ENCODE results near the gene TRPV6.

The TRPV6 gene

DNA sequence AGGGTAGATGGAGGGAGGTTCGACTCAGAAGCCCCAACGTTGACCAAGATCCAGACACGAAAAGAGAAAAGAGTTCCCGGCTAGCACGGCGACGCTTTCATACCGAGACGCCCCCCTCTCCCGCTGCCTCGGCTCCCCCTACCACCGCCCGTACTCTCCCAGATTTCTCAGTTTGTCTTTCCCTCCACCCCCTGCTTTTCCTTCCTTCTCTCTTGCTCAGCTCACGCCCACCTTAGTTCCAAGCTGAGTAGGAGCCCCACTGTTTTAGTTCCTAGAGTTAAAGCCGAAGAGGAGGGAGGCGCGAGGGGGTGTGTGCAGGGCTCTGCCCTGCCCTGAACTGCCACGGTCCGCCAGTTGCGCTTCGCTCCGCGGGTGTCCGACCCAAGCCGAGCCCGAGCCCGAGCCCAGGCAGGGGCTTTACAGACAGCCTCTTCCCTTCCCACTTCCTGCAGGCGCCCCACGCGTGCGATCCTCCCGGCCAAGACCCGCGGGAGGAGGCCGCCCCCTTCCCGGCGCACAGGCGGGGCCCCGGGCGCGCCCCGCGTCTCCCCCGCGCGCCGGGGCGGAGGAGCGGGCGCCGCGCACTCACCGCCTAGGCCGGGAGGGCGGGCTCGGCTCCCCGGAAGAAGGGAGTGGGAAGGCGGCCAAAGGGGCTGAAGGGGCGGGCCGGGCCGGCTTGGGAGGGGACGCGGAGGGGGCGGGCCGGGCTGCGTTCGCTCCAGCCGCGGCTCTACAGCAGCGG, 31.0 kb downstream of the TRPV6 start, which contains the start of gene EPHB6:
EPHB6 (plus strand) TSS at position 705 of the 742 bp plus-strand sequence. CDS start 8,152 bp downstream, outside the sequence.
- H3K4me1 ChIP-seq (ENCODE audit: low read depth, poor library complexity, severe bottlenecking): peaks cover 10% of the 10 kb centered on the region
- no peaks in the 10 kb centered on the region for H3K27me3 ChIP-seq (ENCODE audit: insufficient read depth, low read depth)
- H3K27ac ChIP-seq: no peak within 1 kb of the TSS
- TF ChIP-seq, protein P1, sequence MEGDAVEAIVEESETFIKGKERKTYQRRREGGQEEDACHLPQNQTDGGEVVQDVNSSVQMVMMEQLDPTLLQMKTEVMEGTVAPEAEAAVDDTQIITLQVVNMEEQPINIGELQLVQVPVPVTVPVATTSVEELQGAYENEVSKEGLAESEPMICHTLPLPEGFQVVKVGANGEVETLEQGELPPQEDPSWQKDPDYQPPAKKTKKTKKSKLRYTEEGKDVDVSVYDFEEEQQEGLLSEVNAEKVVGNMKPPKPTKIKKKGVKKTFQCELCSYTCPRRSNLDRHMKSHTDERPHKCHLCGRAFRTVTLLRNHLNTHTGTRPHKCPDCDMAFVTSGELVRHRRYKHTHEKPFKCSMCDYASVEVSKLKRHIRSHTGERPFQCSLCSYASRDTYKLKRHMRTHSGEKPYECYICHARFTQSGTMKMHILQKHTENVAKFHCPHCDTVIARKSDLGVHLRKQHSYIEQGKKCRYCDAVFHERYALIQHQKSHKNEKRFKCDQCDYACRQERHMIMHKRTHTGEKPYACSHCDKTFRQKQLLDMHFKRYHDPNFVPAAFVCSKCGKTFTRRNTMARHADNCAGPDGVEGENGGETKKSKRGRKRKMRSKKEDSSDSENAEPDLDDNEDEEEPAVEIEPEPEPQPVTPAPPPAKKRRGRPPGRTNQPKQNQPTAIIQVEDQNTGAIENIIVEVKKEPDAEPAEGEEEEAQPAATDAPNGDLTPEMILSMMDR (conservative IDR thresholded peaks at IDR 0.05; ENCODE audit: low read depth, low read length): no peak
- H3K79me2 ChIP-seq (ENCODE audit: insufficient read depth, low read depth): no peaks in the 10 kb centered on the region
- peak within 1 kb of the TSS; percentile 83 for H3K4me3 ChIP-seq (IDR thresholded peaks at IDR 0.05; ENCODE audit: insufficient read depth, low read depth, low read length)
- no peaks in the 10 kb centered on the region for H4K20me1 ChIP-seq (ENCODE audit: insufficient read depth)
- H3K4me2 ChIP-seq: peak within 1 kb of the TSS; percentile 90
- H2AFZ ChIP-seq (ENCODE audit: low read depth): peak within 1 kb of the TSS; percentile 98
- H3K9ac ChIP-seq: peak within 1 kb of the TSS; percentile 41
- H3K36me3 ChIP-seq (ENCODE audit: insufficient read depth): no peaks in the 10 kb centered on the region

DNA sequence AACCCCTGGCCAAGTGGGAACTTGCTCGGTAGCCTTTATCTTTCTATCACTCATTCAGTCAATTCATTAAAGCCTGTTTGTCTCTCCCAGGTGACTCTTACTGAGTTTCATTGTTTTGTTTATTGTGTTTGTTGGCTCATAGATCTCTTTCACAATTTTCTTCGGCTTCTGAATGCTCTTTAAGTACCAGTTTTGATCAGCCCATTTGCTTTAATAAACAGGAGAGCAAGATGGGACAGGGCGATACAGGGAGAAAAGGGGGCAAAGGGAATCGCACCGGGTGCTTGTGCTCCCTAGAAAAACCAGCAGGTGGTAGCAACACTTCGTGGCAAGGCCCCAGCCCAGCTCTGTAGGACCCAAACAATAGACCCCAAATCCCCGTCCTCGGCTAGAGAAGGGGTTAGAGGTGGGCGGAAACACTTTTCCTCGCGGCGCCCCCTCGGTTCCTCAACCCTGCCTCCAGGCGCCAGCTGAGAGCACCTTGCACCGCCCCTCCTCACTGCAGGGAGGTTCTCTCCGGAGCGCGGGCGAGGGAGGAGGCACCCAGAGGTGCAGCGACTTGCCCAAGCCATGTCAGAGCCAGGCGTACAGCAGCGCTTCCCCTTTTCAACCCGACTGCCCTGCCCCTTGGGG, 31.7 kb downstream of the TRPV6 start:
- Histone ChIP-seq H4K20me1 (ENCODE audit: insufficient read depth) (no peaks in the 10 kb centered on the region), H3K79me2 (ENCODE audit: insufficient read depth, low read depth) (no peaks in the 10 kb centered on the region), H3K4me1 (ENCODE audit: low read depth, poor library complexity, severe bottlenecking) (peaks cover 10% of the 10 kb centered on the region), H3K9ac (peak overlapping the region; percentile 41; the same call in 1 of the 2 replicates), H3K36me3 (ENCODE audit: insufficient read depth) (no peaks in the 10 kb centered on the region), H2AFZ (ENCODE audit: low read depth) (peak overlapping the region; percentile 98), H3K4me2 (peak overlapping the region; percentile 90), H3K4me3 (IDR thresholded peaks at IDR 0.05; ENCODE audit: insufficient read depth, low read depth, low read length) (peak overlapping the region; percentile 83), H3K27ac (no peak overlapping the region), H3K27me3 (ENCODE audit: insufficient read depth, low read depth) (no peaks in the 10 kb centered on the region)
- TF ChIP-seq, protein P1 (conservative IDR thresholded peaks at IDR 0.05; ENCODE audit: low read depth, low read length): peak; percentile 94

DNA sequence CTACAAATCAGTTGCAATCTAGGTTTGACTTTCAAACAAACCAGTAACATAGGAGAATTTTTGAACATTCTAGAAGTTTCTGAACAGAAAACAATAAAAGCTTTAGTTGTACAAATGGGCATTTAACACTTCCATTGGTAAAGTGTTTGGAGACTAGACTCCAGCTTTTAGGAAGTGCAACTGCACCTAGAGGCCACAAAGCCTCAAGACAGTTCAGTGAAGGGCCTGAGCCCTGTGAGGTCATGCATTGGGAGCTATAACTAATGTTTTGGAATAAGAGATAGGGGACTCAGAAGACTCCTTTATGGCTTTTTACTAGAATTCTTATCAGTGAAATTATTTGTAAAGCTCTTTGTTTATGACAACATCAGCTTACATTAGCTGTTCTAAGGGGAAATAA, 33.6 kb downstream of the TRPV6 start:
- H2AFZ ChIP-seq (ENCODE audit: low read depth): no peak overlapping the region
- H3K79me2 ChIP-seq (ENCODE audit: insufficient read depth, low read depth): no peaks in the 10 kb centered on the region
- no peak overlapping the region for H3K4me3 ChIP-seq (IDR thresholded peaks at IDR 0.05; ENCODE audit: insufficient read depth, low read depth, low read length)
- H3K9ac ChIP-seq: no peak overlapping the region
- H3K27me3 ChIP-seq (ENCODE audit: insufficient read depth, low read depth): no peaks in the 10 kb centered on the region
- peaks cover 10% of the 10 kb centered on the region for H3K4me1 ChIP-seq (ENCODE audit: low read depth, poor library complexity, severe bottlenecking)
- no peaks in the 10 kb centered on the region for H4K20me1 ChIP-seq (ENCODE audit: insufficient read depth)
- no peaks in the 10 kb centered on the region for H3K36me3 ChIP-seq (ENCODE audit: insufficient read depth)
- TF ChIP-seq, protein P1 (conservative IDR thresholded peaks at IDR 0.05; ENCODE audit: low read depth, low read length): no peak
- no peak overlapping the region for H3K27ac ChIP-seq
- H3K4me2 ChIP-seq: no peak overlapping the region

DNA sequence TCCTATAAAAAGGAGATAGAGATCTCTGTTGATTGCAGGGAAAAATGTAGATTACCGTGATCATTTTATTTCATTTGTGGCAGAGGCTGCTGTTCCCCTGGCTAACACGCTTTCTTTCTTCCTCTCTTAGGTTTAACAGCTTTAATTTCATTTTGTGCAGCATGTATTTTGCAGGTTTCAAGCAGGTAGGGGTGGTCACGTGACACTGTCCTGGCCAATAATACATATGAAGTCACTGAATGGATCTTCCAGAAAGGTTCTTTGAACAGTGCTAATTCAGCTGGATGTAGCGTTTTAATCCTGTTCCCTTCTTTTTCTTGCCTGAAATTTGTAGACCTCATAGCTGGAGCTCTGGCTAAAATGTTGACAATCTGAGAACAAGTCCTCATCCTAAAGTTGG, 34.3 kb downstream of the TRPV6 start:
- no peaks in the 10 kb centered on the region for H3K36me3 ChIP-seq (ENCODE audit: insufficient read depth)
- TF ChIP-seq, protein P1 (conservative IDR thresholded peaks at IDR 0.05; ENCODE audit: low read depth, low read length): no peak
- H2AFZ ChIP-seq (ENCODE audit: low read depth): no peak overlapping the region
- no peaks in the 10 kb centered on the region for H3K79me2 ChIP-seq (ENCODE audit: insufficient read depth, low read depth)
- H3K4me2 ChIP-seq: no peak overlapping the region
- peaks cover 10% of the 10 kb centered on the region for H3K4me1 ChIP-seq (ENCODE audit: low read depth, poor library complexity, severe bottlenecking)
- no peak overlapping the region for H3K9ac ChIP-seq
- H3K4me3 ChIP-seq (IDR thresholded peaks at IDR 0.05; ENCODE audit: insufficient read depth, low read depth, low read length): no peak overlapping the region
- no peak overlapping the region for H3K27ac ChIP-seq
- H4K20me1 ChIP-seq (ENCODE audit: insufficient read depth): no peaks in the 10 kb centered on the region
- no peaks in the 10 kb centered on the region for H3K27me3 ChIP-seq (ENCODE audit: insufficient read depth, low read depth)

All from KMS-11 (cell line).